ENCODE measurements around the gene BAIAP2. TPM values are rescaled to one million over a fixed set of nuclear protein-coding genes. Genes with fewer than 3 reads are reported as not detected.

The BAIAP2 gene
- total and polyA plus RNA-seq, 2 of the 13 experiments (the other 11 are each of a cell fraction or from before 2014, with no cell fraction given): 22.5 to 24.0 TPM

DNA sequence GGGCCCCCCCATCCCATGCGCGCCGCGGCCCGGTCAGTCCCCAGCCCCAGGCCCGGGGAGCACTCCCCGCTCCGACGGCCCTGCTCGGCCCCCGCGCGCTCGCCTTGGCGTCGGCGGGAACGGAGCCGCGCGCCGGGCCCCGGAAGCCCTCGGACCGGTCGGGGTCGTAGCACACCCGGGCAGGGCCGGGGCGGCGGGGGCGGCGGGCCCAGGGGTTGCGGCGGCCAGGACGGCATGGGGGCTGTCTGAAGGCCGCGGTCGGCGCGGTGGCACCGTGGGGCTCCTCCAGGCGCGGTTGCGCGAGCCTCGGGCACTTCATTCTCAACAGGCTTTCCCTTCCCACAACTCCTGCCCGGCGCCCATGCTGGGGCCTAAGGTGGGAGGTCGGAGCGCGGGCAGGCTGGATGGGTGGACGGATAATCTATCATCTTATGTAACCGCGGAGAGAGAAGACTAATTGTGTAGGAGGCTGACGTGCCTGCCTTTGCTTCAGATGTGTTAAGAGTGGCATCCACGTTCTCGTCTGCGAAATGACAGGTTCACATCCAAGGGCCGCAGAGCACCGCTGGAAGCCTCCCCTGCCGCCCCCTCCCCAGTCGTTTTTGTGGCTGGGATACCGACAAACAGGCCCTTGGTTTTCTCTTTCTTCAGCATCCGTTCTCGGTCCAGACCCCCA lies 708 bp downstream of the BAIAP2 start:
- BruUV-seq (replicated peaks): TSS peak; percentile 66
- Histone ChIP-seq H3K4me3 (replicated peaks in 1 of 3; ENCODE audit: insufficient read depth in 1 of 3, low read depth in 2 of 3, low read length in 3 of 3) (peak overlapping the region; percentile 66 to 87 (median 76)), H3K27ac (ENCODE audit: extremely low read length, insufficient read depth, low read length) (no peak overlapping the region), H3K9ac (ENCODE audit: insufficient read depth, low read depth, low read length) (peak overlapping the region; percentile 67), H2AFZ (ENCODE audit: low read length) (no peak overlapping the region), H4K20me1 (ENCODE audit: insufficient read depth, low read length) (peaks cover 36% of the 10 kb centered on the region), H3K79me2 (ENCODE audit: insufficient read depth, low read length) (peaks cover 50% of the 10 kb centered on the region), H3K4me1 (ENCODE audit: insufficient read depth, low read length) (peaks cover 73% of the 10 kb centered on the region), H3K9me3 (ENCODE audit: low read length) (no peaks in the 10 kb centered on the region), H3K4me2 (ENCODE audit: low read depth, low read length) (peak overlapping the region; percentile 96), H3K27me3 (ENCODE audit: control insufficient read depth in 1 of 2, insufficient read depth in 2 of 2, low read length in 2 of 2) (peaks cover 0 to 6% of the 10 kb centered on the region in 2 experiments; a peak in 2 of 5 replicates), H3K36me3 (replicated peaks in 1 of 2; ENCODE audit: control insufficient read depth in 1 of 2, insufficient read depth in 2 of 2, low read length in 2 of 2) (peaks cover 0 to 4% of the 10 kb centered on the region in 2 experiments; a peak in 3 of 5 replicates)
- in situ Hi-C loops (cut with HindIII; ENCODE audit: extremely low pct_ligation_motif_present, low pct_unique_long_range_greater_than_20kb) (no loop called here), intact Hi-C loops (cut with micrococcal nuclease; ENCODE audit: unreplicated experiment) (no loop called here)
- POLR2A ChIA-PET: interaction anchor here (0.6 to 2.9 kb wide), 8 partner anchors 9 to 1756 kb away, joined by 4 to 23 read pairs (median 5); no protein-coding TSS in a partner anchor
- WGBS (ENCODE audit: low lambda C conversion rate): 2% methylated on average over 59 of the region's 66 CpGs
- CTCF ChIA-PET (ENCODE audit: low intra/inter-chr PET ratio, low total read pairs): no interaction called here
- peak; percentile 42 for FAIRE-seq
- DNase-seq (ENCODE audit: low spot score): no peak
- no peak for ATAC-seq
- TF ChIP-seq, protein P1, sequence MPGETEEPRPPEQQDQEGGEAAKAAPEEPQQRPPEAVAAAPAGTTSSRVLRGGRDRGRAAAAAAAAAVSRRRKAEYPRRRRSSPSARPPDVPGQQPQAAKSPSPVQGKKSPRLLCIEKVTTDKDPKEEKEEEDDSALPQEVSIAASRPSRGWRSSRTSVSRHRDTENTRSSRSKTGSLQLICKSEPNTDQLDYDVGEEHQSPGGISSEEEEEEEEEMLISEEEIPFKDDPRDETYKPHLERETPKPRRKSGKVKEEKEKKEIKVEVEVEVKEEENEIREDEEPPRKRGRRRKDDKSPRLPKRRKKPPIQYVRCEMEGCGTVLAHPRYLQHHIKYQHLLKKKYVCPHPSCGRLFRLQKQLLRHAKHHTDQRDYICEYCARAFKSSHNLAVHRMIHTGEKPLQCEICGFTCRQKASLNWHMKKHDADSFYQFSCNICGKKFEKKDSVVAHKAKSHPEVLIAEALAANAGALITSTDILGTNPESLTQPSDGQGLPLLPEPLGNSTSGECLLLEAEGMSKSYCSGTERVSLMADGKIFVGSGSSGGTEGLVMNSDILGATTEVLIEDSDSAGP (CRISPR knock-in tag; IDR thresholded peaks at IDR 0.05; ENCODE audit: borderline replicate concordance): 0 out of 2 replicates have a peak, but pooled peaks have one; percentile 0
- TF ChIP-seq ZFY (CRISPR knock-in tag; IDR thresholded peaks at IDR 0.05): peak; percentile 60
- no peak for TF ChIP-seq MED13 (CRISPR knock-in tag; IDR thresholded peaks at IDR 0.05)
- TF ChIP-seq, protein P2, sequence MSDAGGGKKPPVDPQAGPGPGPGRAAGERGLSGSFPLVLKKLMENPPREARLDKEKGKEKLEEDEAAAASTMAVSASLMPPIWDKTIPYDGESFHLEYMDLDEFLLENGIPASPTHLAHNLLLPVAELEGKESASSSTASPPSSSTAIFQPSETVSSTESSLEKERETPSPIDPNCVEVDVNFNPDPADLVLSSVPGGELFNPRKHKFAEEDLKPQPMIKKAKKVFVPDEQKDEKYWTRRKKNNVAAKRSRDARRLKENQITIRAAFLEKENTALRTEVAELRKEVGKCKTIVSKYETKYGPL (CRISPR knock-in tag; IDR thresholded peaks at IDR 0.05): peak; percentile 77; the same call in 1 of the 2 replicates
- TF ChIP-seq AGO1 (IDR thresholded peaks at IDR 0.05; ENCODE audit: low read depth, low read length, poor library complexity, severe bottlenecking): peak; percentile 75
- no peak for TF ChIP-seq HNF1A (IDR thresholded peaks at IDR 0.05; ENCODE audit: low read depth)
- TF ChIP-seq HNF1A (CRISPR knock-in tag; IDR thresholded peaks at IDR 0.05; ENCODE audit: borderline replicate concordance): 0 out of 2 replicates have a peak, but pooled peaks have one; percentile 17
- peak; percentile 53 for TF ChIP-seq ZFX (CRISPR knock-in tag; IDR thresholded peaks at IDR 0.05; ENCODE audit: low read depth)
- no peak for TF ChIP-seq MAZ (IDR thresholded peaks at IDR 0.05; ENCODE audit: borderline replicate concordance, low read depth, low read length)
- 0 out of 2 replicates have a peak, but pooled peaks have one; percentile 28 for TF ChIP-seq MAZ (CRISPR knock-in tag; IDR thresholded peaks at IDR 0.05; ENCODE audit: low read depth)
- no peak for TF ChIP-seq STAG1 (CRISPR knock-in tag; IDR thresholded peaks at IDR 0.05)
- 0 out of 2 replicates have a peak, but pooled peaks have one; percentile 20 for TF ChIP-seq HDAC2 (CRISPR knock-in tag; IDR thresholded peaks at IDR 0.05)
- peak; percentile 77 for TF ChIP-seq ZNF777 (CRISPR knock-in tag; IDR thresholded peaks at IDR 0.05)
- 0 out of 2 replicates have a peak, but pooled peaks have one; percentile 2 for TF ChIP-seq ZNF567 (CRISPR knock-in tag; IDR thresholded peaks at IDR 0.05; ENCODE audit: borderline replicate concordance)
- TF ChIP-seq ZNF883 (CRISPR knock-in tag; IDR thresholded peaks at IDR 0.05; ENCODE audit: not compliant biosample characterization): peak; percentile 4
- 0 out of 2 replicates have a peak, but pooled peaks have one; percentile 51 for TF ChIP-seq ZNF543 (CRISPR knock-in tag; IDR thresholded peaks at IDR 0.05)
- peak; percentile 36 for TF ChIP-seq RARA (CRISPR knock-in tag; IDR thresholded peaks at IDR 0.05)
- peak; percentile 70 for TF ChIP-seq SAP130 (CRISPR knock-in tag; IDR thresholded peaks at IDR 0.05; ENCODE audit: low read depth)
